ENCODE results near the gene ENAM. TPM values are rescaled to one million over a fixed set of nuclear protein-coding genes. Genes with fewer than 3 reads are reported as not detected.

The ENAM gene
- total RNA-seq = under 1 TPM in 2 of 7 donors, not detected in 5; 0.15 to 0.69 TPM
- 1 to 10 TPM in 1 of 2 donors, under 1 TPM in 1; 0.01 to 1.0 TPM for polyA plus RNA-seq
- long read RNA-seq, donor 1 = 0 reads
- long read RNA-seq, donor 2 = 0 reads
- long read RNA-seq, donor 3 = 0 reads

- TF ChIP-seq CTCF (IDR thresholded peaks at IDR 0.05) (no peak), EP300 (IDR thresholded peaks at IDR 0.05) (no peak), POLR2A (IDR thresholded peaks at IDR 0.05) (no peak)
- intact Hi-C loops (cut with DNase I) = no loop called here
- Histone ChIP-seq H3K4me3 (no peak within 1 kb of the TSS), H3K4me1 (ENCODE audit: insufficient read depth) (no peaks in the 10 kb centered on the region), H3K9me3 (no peaks in the 10 kb centered on the region), H3K27ac (no peak within 1 kb of the TSS), H3K36me3 (no peaks in the 10 kb centered on the region), H3K27me3 (no peaks in the 10 kb centered on the region)
- WGBS, 3 donors = 92 to 95% (median 93%) methylated on average over 2 of the region's 2 CpGs
- DNase-seq = no peak
These were observed at the start of gene ENAM for GRCh38 chr4:70628444-70628843. ENAM (plus strand) TSS chr4:70628744; CDS start chr4:70629501, 757 bp downstream.

- intact Hi-C loops (cut with DNase I) = no loop called here
- Histone ChIP-seq H3K9me3 (no peaks in the 10 kb centered on the region), H3K27me3 (no peaks in the 10 kb centered on the region), H3K27ac (no peak overlapping the region), H3K36me3 (no peaks in the 10 kb centered on the region), H3K4me3 (no peak overlapping the region), H3K4me1 (ENCODE audit: insufficient read depth) (no peaks in the 10 kb centered on the region)
- no peak for TF ChIP-seq CTCF (IDR thresholded peaks at IDR 0.05)
- no peak for TF ChIP-seq POLR2A (IDR thresholded peaks at IDR 0.05)
- TF ChIP-seq EP300 (IDR thresholded peaks at IDR 0.05) = no peak
- 81 to 93% (median 90%) methylated on average over 2 of the region's 2 CpGs for WGBS, 3 donors
- no peak for DNase-seq
These were observed 46.6 kb upstream of the ENAM start for GRCh38 chr4:70581980-70582379.

GRCh38 chr4:70583952-70584834, 44.4 kb upstream of the ENAM start:
- no peak overlapping the region for H3K27ac ChIP-seq
- DNase-seq = no peak
- H3K4me3 ChIP-seq = no peak overlapping the region
- TF ChIP-seq CTCF (IDR thresholded peaks at IDR 0.05) (no peak), POLR2A (IDR thresholded peaks at IDR 0.05) (no peak), EP300 (IDR thresholded peaks at IDR 0.05) (no peak)
- WGBS, 3 donors = 69 to 76% (median 71%) methylated on average over 9 of the region's 9 CpGs
- H3K27me3 ChIP-seq = no peaks in the 10 kb centered on the region
- intact Hi-C loops (cut with DNase I) = no loop called here
- H3K9me3 ChIP-seq = no peaks in the 10 kb centered on the region
- H3K36me3 ChIP-seq = no peaks in the 10 kb centered on the region
- no peaks in the 10 kb centered on the region for H3K4me1 ChIP-seq (ENCODE audit: insufficient read depth)

- TF ChIP-seq POLR2A (IDR thresholded peaks at IDR 0.05) = no peak
- TF ChIP-seq EP300 (IDR thresholded peaks at IDR 0.05) = no peak
- TF ChIP-seq CTCF (IDR thresholded peaks at IDR 0.05) = no peak
- H3K4me3 ChIP-seq = no peak overlapping the region
- H3K4me1 ChIP-seq (ENCODE audit: insufficient read depth) = no peaks in the 10 kb centered on the region
- no peaks in the 10 kb centered on the region for H3K27me3 ChIP-seq
- intact Hi-C loops (cut with DNase I) = no loop called here
- H3K9me3 ChIP-seq = no peaks in the 10 kb centered on the region
- no peak for DNase-seq
- H3K36me3 ChIP-seq = no peaks in the 10 kb centered on the region
- no peak overlapping the region for H3K27ac ChIP-seq
- WGBS, 3 donors = 62 to 70% (median 69%) methylated on average over 2 of the region's 2 CpGs
These were observed 41.7 kb upstream of the ENAM start for GRCh38 chr4:70586841-70587240.
